GM19099 (cell line): ENCODE data around the gene TOR1AIP2.

Experiments
- POLR2A ChIP-seq: IDR thresholded peaks from 3 replicates; pipeline ENCODE4 v1.6.1; 2011; ENCODE audit warnings: low read depth; ENCODE audit not compliant: insufficient read length; ENCODE audit errors: extremely low read depth

Gene TOR1AIP2

DNA sequence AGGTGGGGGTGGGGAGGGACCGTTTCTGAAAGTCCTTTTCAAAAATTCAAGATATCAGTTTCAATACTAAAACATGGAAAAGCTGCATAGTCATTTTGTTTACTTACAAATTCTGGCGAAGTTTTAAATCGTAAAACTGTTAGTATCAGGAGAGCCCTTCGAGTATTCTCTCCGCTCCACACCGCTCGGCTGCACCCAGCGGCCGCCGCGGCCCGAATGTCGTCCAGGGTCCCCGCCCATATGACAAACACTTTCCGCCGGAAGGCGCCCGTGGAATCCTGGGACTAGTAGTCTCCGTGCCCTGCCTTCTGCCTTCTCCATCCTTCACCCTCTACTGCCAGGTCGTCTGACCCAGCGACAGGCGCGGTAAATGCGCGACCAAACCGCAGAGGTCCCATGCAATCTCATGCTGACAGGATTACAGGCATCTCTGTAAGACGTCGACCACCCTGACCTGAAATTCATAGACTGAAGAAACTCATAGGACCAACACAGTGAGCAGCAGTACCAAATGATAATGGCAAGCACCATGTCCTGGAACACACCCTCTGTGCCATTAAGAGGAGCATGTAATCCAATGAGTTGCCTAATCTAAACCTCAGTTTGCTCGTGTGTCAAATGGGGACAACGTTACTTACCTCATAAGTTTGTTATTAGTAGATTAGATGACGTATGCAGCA lies at the start of gene TOR1AIP2:
TOR1AIP2 (minus strand) TSS at position 218 of the 680 bp plus-strand sequence. CDS start 25,138 bp downstream, outside the sequence.
- TF ChIP-seq POLR2A = peak; percentile 97

DNA sequence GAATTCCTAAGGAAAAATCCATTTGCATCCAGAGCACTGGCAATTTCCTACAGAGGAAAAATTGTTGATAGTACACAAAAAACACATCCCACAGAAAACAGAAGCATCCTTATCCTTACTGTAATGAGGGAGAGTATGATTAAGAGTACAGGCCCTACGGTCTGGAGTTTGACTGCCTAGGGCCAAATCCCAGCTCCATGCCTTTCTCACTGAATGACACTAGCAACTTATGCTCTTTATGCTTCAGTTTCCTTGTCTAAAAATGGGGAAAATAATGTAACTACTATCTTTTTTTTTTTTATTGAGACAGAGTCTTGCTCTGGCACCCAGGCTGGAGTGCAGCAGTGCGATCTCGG lies 49.2 kb upstream of the TOR1AIP2 start:
- TF ChIP-seq POLR2A = no peak

DNA sequence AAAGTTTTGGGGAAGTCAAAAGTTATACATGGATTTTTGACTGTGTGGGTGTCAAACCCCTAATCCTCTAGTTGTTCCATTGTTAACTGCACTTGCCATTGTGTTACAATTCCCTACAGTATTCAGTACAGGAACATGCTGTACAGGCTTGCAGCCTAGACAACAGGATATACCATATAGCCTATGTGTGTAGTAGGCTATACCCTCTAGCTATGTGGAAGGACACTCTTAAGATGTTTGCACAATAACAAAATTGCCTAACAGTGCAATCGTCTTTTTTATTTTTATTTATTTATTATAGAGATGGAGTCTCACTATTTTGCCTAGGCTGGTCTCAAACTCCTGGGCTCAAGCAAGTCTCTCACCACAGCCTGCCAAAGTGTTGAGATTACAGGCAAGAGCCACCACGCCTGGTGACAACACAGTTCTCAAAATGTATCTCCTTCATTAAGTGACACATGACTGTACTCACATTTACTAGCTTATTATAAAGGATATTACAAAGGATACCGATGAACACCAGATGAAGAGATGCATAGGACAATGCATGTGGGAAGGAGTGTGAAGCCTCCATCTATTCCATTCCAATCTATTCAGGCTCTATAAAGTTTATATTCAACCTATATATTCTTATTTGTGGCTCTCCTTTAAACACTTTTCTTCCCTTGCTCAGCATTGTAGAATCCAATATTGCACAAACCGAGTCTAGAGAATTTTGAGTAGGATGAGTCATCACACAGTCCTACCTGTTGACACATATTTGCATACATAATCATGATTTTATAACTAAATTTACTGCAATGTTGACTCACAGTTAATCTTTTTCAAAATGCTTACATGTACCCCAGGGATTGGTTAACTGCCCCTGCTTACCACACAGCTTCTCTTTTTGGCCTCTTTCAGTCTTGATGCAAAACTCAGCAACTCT lies 48.6 kb upstream of the TOR1AIP2 start:
- no peak for TF ChIP-seq POLR2A

DNA sequence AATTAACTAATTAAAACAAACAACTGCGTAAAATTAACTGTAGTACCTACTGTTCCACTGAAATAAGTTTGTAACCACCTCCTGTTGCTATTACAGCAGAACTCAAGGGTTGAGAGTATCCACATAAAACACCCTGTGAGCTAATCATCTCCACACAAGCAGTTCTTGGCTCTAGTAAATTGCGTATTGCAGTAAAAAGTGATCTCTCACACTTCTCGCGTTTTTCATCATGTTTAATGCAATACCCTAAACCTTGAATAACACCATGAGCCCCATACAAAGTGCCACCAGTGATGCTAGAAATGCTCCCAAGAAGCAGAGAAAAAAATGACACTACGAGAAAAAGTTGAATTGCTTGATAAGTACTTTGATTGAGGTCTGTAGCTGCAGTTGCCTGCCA lies 47.7 kb upstream of the TOR1AIP2 start:
- no peak for TF ChIP-seq POLR2A

DNA sequence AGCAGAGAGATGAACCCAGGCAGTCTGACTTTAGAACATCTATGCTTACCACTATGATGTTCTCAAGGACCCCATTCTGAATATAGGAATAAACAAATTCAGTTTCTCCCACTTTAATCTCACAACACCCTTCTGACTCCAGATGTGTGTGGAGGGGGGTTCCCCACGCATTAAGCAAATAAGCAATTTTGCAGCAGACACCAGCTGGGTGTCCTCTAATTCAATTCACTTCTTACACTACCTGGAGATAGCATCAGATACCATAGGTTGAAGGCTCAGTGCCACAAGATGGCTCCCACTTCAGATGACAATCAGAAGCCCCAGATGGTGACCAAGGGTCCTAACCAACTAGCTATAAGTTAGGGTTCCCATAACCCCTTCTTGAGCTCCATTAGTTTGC lies 46.7 kb upstream of the TOR1AIP2 start:
- no peak for TF ChIP-seq POLR2A

DNA sequence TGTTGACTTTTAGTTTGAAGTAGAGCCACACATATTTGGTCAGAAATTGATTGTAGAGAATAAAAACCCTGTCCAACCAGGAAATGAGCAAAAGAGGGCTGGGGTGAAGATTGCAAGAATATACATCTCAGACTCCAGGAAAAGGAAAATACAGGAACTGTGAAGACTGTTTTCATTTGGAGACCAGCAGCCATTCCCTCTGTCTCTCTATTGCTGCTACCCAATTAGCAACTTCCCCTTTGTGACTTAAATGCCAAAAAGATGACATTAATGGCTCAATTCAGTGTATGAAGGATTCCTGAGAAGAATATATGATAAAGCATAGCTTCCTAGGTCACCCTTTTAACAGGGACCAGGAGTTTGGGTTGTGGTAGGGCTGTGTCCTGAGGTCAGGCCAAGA lies 45.4 kb upstream of the TOR1AIP2 start:
- no peak for TF ChIP-seq POLR2A

DNA sequence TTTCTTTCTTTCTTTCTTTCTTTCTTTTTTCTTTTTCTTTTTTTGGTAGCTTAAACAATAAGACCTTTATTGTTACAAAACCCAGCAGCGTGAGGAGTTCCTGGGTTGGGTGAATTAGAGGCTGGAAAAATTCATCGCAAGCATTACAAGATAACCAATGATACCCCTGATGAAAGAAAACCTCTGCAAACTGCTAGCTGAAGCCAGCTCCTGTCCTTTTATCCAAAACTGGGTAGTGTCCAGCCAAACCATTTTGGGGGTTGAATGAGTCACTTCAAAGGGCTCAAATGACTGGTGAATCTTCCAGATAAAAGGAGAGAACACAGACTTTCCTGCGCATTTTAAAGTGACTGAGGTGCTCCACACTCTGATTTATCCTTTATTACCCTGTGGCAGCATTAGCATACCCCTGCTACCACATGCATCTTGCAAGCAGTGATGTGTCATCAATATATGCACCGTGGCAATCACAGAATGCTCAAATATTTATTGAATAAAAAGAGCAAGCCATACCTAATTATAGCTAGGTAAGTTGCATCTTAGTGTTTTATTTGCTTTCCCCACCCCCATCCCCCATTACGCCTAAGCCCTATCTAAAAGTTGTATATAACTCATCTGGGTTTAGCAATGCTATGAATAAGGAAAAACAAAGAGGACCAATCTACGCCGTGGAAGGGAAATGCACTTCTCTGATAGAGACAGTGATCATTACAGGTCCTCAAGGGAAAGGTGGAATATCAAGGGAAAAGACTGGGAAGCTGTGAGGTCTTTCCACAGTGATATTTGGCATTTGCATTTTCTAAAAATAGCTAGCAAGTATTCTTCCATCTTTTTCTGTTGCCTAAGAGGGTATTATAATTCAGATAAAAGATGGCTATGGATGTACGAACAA lies 44.6 kb upstream of the TOR1AIP2 start:
- no peak for TF ChIP-seq POLR2A

DNA sequence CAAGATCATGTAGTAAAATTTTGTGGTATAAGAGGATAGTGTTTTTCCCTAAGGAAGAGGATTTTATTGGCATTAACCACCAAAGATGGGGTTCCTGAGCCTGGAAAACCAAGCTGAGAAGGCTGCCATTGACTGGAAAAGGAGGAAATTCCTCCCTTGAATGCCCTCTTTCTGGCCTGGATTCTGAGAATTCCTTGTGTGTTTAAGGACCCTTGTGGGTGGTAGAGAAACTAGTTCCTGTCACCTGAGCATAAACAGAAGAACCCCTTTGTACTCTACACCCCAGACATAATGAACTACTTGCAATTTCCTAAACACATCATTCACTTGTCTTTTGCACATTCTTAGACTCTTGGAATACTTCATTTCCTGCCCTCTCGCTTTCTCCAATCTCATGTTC lies 43.9 kb upstream of the TOR1AIP2 start:
- no peak for TF ChIP-seq POLR2A

DNA sequence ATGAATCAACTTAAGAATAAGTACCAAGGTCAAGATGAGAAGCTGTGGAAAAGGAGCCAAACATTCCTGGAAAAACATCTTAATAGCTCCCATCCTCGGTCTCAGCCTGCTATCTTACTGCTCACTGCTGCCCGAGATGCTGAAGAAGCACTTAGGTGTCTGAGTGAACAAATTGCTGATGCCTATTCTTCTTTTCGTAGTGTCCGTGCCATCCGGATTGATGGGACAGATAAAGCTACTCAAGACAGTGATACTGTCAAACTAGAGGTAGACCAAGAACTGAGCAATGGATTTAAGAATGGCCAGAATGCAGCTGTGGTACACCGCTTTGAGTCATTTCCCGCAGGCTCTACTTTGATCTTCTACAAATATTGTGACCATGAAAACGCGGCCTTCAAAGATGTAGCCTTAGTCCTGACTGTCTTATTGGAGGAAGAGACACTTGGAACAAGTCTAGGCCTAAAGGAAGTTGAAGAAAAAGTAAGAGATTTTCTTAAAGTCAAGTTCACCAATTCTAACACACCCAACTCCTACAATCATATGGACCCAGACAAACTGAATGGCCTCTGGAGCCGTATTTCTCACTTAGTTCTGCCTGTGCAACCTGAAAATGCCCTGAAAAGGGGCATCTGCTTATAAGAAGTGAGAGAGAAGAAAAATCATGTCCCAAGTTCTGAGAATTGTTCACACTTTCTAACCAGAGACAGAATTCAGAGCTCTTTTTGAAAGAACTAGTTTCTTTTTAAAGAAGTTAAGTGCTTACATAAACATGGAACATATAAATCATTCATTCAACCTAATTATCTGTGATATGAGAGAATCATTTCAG lies 40.2 kb upstream of the TOR1AIP2 start:
- no peak for TF ChIP-seq POLR2A

DNA sequence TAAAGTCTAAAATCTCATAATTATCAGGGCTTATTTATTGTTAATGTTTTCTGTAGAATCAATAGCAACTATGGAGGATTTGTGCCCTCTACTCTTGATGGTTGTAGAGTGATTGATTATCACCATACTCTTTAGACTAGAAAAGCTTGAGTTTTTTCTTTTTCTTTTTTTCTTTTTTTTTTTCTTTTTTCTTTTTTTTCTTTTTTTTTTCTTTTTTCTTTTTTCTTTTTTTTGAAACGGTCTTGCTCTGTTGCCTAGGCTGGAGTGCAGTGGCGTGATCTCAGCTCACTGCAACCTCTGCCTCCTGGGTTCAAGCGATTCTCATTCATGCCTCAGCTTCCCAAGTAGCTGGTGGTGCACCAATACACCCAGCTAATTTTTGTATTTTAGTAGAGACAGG lies 34.2 kb upstream of the TOR1AIP2 start:
- TF ChIP-seq POLR2A = no peak

DNA sequence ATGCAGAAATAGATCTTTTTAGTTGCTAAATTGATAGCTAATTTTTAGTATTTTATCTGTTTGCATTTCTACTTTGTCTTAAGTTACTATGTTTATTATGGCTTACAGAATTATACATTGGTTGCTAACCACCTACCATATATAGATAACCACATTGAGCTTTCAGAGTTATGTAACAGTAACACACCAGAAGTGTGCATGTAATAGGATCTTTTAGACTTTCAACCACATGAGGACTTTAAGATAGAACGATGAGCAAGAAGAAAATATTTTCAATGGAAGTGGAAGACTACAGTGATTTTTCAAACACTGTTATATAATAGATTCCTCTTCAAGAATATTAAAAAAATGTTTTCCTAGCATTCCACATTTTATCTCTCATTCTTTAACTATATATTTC lies 33.3 kb upstream of the TOR1AIP2 start:
- no peak for TF ChIP-seq POLR2A

DNA sequence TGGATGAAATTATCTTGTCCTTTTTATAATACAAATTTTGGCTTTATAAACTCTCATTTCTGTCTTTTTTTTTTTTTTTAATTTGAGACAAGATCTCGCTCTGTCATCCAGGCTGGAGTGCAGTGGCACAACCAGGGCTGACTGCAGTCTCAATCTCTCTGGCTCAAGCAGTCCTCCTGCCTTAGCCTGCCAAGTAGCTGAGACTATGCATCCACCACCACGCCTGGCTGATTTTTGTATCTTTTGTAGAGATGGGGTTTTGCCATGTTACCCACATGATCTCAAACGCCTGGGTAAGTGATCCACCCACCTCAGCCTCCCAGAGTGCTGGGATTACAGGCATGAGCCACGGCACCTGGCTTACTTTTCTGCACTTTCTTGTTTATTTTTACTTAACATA lies 12.0 kb upstream of the TOR1AIP2 start:
- TF ChIP-seq POLR2A = no peak

DNA sequence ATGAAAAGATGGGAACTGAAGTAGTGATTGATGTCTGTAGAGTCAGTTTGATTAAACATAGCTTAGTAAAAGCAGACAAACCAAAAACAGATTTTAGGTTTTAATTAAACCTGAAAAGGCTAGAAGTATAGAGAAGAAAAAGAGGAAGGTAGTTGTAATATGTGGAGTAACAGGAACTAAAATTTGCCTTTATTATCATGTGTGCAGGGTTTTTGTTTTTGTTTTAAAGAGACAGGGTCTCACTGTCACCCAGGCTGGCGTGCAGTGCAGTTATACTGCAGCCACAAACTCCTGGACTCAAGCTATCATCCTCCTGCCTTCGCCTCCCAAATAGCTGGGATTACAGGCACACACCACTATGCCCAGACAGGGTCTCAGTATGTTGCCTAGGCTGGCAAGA lies 10.5 kb upstream of the TOR1AIP2 start:
- TF ChIP-seq POLR2A = no peak

DNA sequence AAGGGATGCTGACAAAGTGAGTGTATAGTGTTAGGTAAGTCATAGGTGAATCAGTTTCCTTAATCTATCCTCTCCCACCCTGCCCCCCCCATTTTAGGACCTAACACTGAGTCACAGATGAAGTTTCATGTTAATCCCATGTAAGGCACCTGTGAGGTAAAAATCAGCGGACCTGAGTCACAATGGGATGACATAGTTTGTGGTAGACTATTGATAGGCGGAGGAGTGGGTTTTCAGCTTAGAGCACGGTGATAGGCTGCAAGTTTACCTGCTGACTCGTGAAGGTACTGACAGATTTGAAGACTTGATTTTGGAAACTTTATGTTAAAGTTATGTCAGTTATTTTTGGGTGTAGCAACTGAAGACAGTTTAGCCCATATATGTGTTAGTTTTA lies 6.1 kb upstream of the TOR1AIP2 start:
- TF ChIP-seq POLR2A = no peak
